Erythroblast (primary cell): ENCODE results near the gene HYOU1.
"Not testable (repeated sequence)": the region's sequence is repeated elsewhere in the genome, so short reads cannot be mapped to it uniquely, and the experiment has no call there.

Source experiments
- GATA1 ChIP-seq: IDR thresholded peaks from 2 replicates; pipeline ENCODE4 v1.6.1; 2011; ENCODE audit warnings: low read depth, mild to moderate bottlenecking, control low read depth, low read length, moderate library complexity
- POLR2A ChIP-seq: IDR thresholded peaks from 2 replicates; pipeline ENCODE4 v1.6.1; 2011; ENCODE audit warnings: mild to moderate bottlenecking, low read length

GRCh38 chr11:119059128-119059527 lies 2.1 kb upstream of the HYOU1 start:
- TF ChIP-seq POLR2A, GATA1: not testable (repeated sequence)
